HepG2 (cell line): ENCODE results near the gene UHMK1. TPM values are rescaled to one million over a fixed set of nuclear protein-coding genes. Genes with fewer than 3 reads are reported as not detected.

ENCODE experiments used
- ARHGAP35 ChIP-seq: sonication (generic); formaldehyde crosslinking; IDR thresholded peaks from 2 replicates; pipeline ENCODE4 v1.9.0; 2022; ENCODE audit warnings: mild to moderate bottlenecking, inconsistent platforms, moderate library complexity, missing genetic modification reagents, borderline replicate concordance
- ATF3 ChIP-seq: sonication (generic); formaldehyde crosslinking; IDR thresholded peaks from 2 replicates; pipeline ENCODE4 v1.4.0; 2020; ENCODE audit warnings: missing genetic modification reagents
- CREB3 ChIP-seq: sonication (generic); formaldehyde crosslinking; IDR thresholded peaks from 2 replicates; pipeline ENCODE4 v1.5.0; 2020; ENCODE audit warnings: missing genetic modification reagents
- FOXK2 ChIP-seq: fragments of 450-650 bp; IDR thresholded peaks from 2 replicates; pipeline ENCODE4 v1.6.1; 2016
- KDM2A ChIP-seq: sonication (generic); formaldehyde crosslinking; IDR thresholded peaks from 2 replicates; pipeline ENCODE4 v1.4.0; 2020; ENCODE audit warnings: low read depth, missing genetic modification reagents, borderline replicate concordance
- KDM3A ChIP-seq: IDR thresholded peaks from 2 replicates; pipeline ENCODE4 v1.6.1; 2018; ENCODE audit warnings: low read depth, missing compliant biosample characterization
- NFKB2 ChIP-seq: sonication (generic); formaldehyde crosslinking; IDR thresholded peaks from 2 replicates; pipeline ENCODE4 v1.4.0; 2020; ENCODE audit warnings: missing genetic modification reagents, borderline replicate concordance
- SAFB2 ChIP-seq: sonication (generic); formaldehyde crosslinking; IDR thresholded peaks from 2 replicates; pipeline ENCODE4 v1.5.1; 2020; ENCODE audit warnings: missing genetic modification reagents, low read depth, mild to moderate bottlenecking, borderline replicate concordance
- SNAI1 ChIP-seq: sonication (generic); formaldehyde crosslinking; IDR thresholded peaks from 2 replicates; pipeline ENCODE4 v1.5.0; 2020; ENCODE audit warnings: mild to moderate bottlenecking, missing genetic modification reagents, borderline replicate concordance
- SP140L ChIP-seq: sonication (generic); formaldehyde crosslinking; IDR thresholded peaks from 2 replicates; pipeline ENCODE4 v1.4.0; 2020; ENCODE audit warnings: missing genetic modification reagents, borderline replicate concordance
- ZC3H13 ChIP-seq: sonication (generic); formaldehyde crosslinking; IDR thresholded peaks from 2 replicates; pipeline ENCODE4 v1.8.1; 2023; ENCODE audit warnings: mild to moderate bottlenecking, missing genetic modification reagents, moderate library complexity
- ZEB1 ChIP-seq: IDR thresholded peaks from 2 replicates; pipeline ENCODE4 v1.6.1; 2012; ENCODE audit warnings: mild to moderate bottlenecking, low read depth, inconsistent platforms; ENCODE audit not compliant: insufficient replicate concordance
- ZNF143 ChIP-seq: sonication (generic); formaldehyde crosslinking; IDR thresholded peaks from 2 replicates; pipeline ENCODE4 v1.4.0; 2020; ENCODE audit warnings: missing genetic modification reagents
- ZNF282 ChIP-seq: fragments of 450-650 bp; IDR thresholded peaks from 2 replicates; pipeline ENCODE4 v1.6.1; 2018; ENCODE audit not compliant: partially characterized antibody
- ZNF496 ChIP-seq: sonication (generic); formaldehyde crosslinking; IDR thresholded peaks from 2 replicates; pipeline ENCODE4 v1.8.1; 2023; ENCODE audit warnings: mild to moderate bottlenecking, moderate library complexity, missing genetic modification reagents; ENCODE audit not compliant: insufficient replicate concordance
- ZNF530 ChIP-seq: sonication (generic); formaldehyde crosslinking; IDR thresholded peaks from 2 replicates; pipeline ENCODE4 v1.5.0; 2020; ENCODE audit warnings: low read depth, mild to moderate bottlenecking, missing genetic modification reagents
- ZNF543 ChIP-seq: sonication (generic); formaldehyde crosslinking; IDR thresholded peaks from 2 replicates; pipeline ENCODE4 v1.4.0; 2020; ENCODE audit warnings: mild to moderate bottlenecking, missing genetic modification reagents
- ZNF576 ChIP-seq: sonication (generic); formaldehyde crosslinking; IDR thresholded peaks from 2 replicates; pipeline ENCODE4 v1.4.0; 2020; ENCODE audit warnings: mild to moderate bottlenecking, missing genetic modification reagents
- ZNF580 ChIP-seq: IDR thresholded peaks from 2 replicates; pipeline ENCODE4 v1.6.1; 2016; ENCODE audit warnings: low read depth, borderline replicate concordance
- ZNF784 ChIP-seq: sonication (generic); formaldehyde crosslinking; IDR thresholded peaks from 2 replicates; pipeline ENCODE4 v1.5.1; 2020; ENCODE audit warnings: missing genetic modification reagents, mild to moderate bottlenecking, borderline replicate concordance
- polyA plus RNA-seq, 8 experiments: library from polyadenylated mRNA; depleted of rRNA in 3 of 8; stranded (reverse) in 7 of 8; unstranded in 1 of 8; fragments of >200 nt; fragmentation: Illumina TruSeq in 4 of 8; extraction: Trizol in 4 of 8; gene quantifications; 2 replicates each; pipeline versions ENCODE4 v1.2.1 to v1.2.3, GENCODE V29; 2011 to 2016; ENCODE audit warnings: low read depth in 4 of 8, missing spikeins in 1 of 8, mixed read lengths in 1 of 8; ENCODE audit not compliant: insufficient read depth in 1 of 8
- total RNA-seq, 5 experiments: library from RNA; depleted of rRNA; stranded (reverse); fragments of >200 nt; fragmentation: Illumina TruSeq; extraction: Trizol; gene quantifications; 2 replicates each; pipeline ENCODE4 v1.2.3, GENCODE V29; 2016; ENCODE audit warnings: low read depth in 1 of 5
- TF ChIP-seq, protein P1 (sequence below): sonication (generic); formaldehyde crosslinking; IDR thresholded peaks from 2 replicates; pipeline ENCODE4 v1.8.1; 2023; ENCODE audit warnings: mild to moderate bottlenecking, moderate library complexity, missing genetic modification reagents
- TF ChIP-seq, protein P2 (sequence below): sonication (generic); formaldehyde crosslinking; IDR thresholded peaks from 2 replicates; pipeline ENCODE4 v1.4.0; 2020; ENCODE audit warnings: missing genetic modification reagents, borderline replicate concordance
- TF ChIP-seq, protein P3 (sequence below): sonication (generic); formaldehyde crosslinking; IDR thresholded peaks from 2 replicates; pipeline ENCODE4 v1.8.0; 2023; ENCODE audit warnings: mild to moderate bottlenecking, missing genetic modification reagents

Gene UHMK1
- total and polyA plus RNA-seq, 2 of the 13 experiments (the other 11 are each of a cell fraction or from before 2014, with no cell fraction given), result 12.9 to 20.0 TPM

DNA sequence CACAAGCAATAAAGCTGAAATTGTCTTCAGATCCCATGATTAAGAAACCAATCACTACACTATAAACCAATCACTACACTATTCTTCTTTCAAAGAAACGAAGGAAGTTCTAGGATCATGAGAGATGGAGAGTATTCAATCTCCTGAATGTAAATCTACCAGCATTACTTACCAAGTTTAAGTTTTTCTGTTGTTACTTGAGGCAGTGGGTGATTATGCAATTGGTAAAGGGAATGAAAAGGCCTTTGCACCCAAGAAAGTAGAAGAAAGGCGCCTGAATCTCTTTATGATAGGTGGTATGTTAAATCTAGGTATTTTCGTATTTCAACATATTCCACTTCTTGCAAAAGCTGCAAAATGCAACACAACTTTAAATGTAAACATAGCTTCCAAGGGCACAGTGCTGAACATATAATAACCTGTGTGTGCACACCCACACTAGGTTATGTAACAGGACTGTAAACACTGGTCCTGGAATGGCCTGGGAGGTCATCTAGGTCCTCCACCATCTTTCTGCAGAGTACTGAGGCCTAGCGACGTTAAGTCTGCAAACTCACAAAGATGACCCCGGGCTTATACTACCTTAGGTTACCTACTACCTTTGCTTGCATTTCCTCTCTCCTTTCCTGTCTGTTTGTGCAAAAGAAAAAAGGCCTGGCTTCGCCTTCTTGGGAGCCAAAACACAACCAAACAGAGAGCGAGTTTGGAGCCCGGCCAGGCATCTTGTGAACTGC, 62.9 kb downstream of the UHMK1 start (continued):
- TF ChIP-seq SAFB2, result 0 out of 2 replicates have a peak, but pooled peaks have one; percentile 5
- peak; percentile 42; the same call in 1 of the 2 replicates for TF ChIP-seq SNAI1 (CRISPR knock-in tag)
- no peak for TF ChIP-seq ZNF496 (CRISPR knock-in tag)
- no peak for TF ChIP-seq ZNF784 (CRISPR knock-in tag)
- no peak for TF ChIP-seq CREB3 (CRISPR knock-in tag)
- no peak for TF ChIP-seq ZNF576 (CRISPR knock-in tag)
- no peak for TF ChIP-seq ZNF543 (CRISPR knock-in tag)
- peak; percentile 12; the same call in 1 of the 2 replicates for TF ChIP-seq ATF3 (CRISPR knock-in tag)
- TF ChIP-seq ARHGAP35, result no peak
- TF ChIP-seq ZC3H13 (CRISPR knock-in tag), result no peak
- no peak for TF ChIP-seq ZNF530 (CRISPR knock-in tag)
- TF ChIP-seq, protein P1, sequence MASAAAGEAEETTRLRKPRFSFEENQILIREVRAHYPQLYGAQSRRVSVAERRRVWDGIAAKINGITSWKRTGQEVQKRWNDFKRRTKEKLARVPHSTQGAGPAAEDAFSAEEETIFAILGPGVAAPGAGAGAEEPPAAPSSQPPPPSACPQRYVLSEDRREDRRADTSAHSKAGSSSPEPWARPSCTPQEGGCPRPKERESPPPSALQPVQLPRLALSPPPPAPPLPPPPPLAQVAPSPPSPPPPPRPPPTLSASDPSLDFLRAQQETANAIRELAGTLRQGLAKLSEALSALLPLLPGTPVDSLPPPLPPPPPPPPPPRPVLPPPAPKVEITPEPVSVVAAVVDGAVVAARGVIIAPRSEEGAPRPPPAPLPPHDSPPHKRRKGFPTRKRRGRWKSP (CRISPR knock-in tag), result peak; percentile 59; the same call in 1 of the 2 replicates
- no peak for TF ChIP-seq ZNF143 (CRISPR knock-in tag)
- peak; percentile 36; the same call in 1 of the 2 replicates for TF ChIP-seq ZNF580 (CRISPR knock-in tag)
- peak; percentile 95 for TF ChIP-seq FOXK2
- TF ChIP-seq, protein P2, sequence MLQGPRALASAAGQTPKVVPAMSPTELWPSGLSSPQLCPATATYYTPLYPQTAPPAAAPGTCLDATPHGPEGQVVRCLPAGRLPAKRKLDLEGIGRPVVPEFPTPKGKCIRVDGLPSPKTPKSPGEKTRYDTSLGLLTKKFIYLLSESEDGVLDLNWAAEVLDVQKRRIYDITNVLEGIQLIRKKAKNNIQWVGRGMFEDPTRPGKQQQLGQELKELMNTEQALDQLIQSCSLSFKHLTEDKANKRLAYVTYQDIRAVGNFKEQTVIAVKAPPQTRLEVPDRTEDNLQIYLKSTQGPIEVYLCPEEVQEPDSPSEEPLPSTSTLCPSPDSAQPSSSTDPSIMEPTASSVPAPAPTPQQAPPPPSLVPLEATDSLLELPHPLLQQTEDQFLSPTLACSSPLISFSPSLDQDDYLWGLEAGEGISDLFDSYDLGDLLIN (CRISPR knock-in tag), result no peak
- TF ChIP-seq SP140L (CRISPR knock-in tag), result no peak
- no peak for TF ChIP-seq ZNF282
- TF ChIP-seq KDM3A (CRISPR knock-in tag), result 0 out of 2 replicates have a peak, but pooled peaks have one; percentile 44
- no peak for TF ChIP-seq KDM2A (CRISPR knock-in tag)
- no peak for TF ChIP-seq NFKB2 (CRISPR knock-in tag)
- TF ChIP-seq, protein P3, sequence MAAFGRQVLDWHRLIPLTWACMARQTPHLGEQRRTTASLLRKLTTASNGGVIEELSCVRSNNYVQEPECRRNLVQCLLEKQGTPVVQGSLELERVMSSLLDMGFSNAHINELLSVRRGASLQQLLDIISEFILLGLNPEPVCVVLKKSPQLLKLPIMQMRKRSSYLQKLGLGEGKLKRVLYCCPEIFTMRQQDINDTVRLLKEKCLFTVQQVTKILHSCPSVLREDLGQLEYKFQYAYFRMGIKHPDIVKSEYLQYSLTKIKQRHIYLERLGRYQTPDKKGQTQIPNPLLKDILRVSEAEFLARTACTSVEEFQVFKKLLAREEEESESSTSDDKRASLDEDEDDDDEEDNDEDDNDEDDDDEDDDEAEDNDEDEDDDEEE (CRISPR knock-in tag), result peak; percentile 83
- no peak for TF ChIP-seq ZEB1
